ENCODE measurements around the gene IPO5.

DNA sequence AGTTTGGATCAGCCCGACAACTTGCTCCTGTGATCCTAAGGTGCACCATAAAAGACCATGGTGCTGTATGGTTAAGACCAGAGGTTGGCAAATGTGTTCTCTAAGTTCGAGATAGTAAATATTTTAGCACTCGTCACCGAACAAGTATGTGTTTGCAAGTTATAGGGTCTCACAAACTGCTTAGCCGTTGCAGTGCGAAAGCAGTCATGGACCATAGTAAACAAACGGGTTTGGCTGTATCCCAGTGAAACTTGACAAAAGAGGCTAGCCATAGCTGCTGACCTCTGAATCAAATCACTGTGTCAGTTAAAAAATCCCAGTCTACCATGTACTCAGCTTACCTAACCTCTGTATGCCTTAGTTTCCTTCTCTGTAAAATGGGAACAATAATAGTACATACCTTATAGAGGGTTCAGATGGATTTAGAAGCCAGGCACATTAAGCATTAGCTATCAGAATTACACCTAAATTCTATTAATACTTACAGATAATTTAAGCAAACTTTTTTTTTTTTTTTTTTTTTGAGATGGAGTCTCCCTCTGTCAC lies 72.1 kb downstream of the IPO5 start:
- TF ChIP-seq CTCF (IDR thresholded peaks at IDR 0.05) (no peak), POLR2A (IDR thresholded peaks at IDR 0.05) (no peak)
